Caco-2 (cell line): Measurements from ENCODE around the gene GALNT17. TPM values are rescaled to one million over a fixed set of nuclear protein-coding genes. Genes with fewer than 3 reads are reported as not detected.

Source experiments
- BruUV-seq: library from RNA; stranded (reverse); fragments of 400-500 nt; replicated peaks from 2 replicates; lab custom pipeline; 2021; lab: Mats Ljungman, UMichigan
- CTCF ChIA-PET: fragments of 300-600 bp; sonication (Branson Sonifier 250); formaldehyde crosslinking; loops from one replicate; lab custom pipeline; 2022; ENCODE audit warnings: antibody characterized with exemption; lab: Charles Lee
- POLR2A ChIA-PET: fragments of 300-600 bp; sonication (Branson Sonifier 250); formaldehyde crosslinking; loops from one replicate; lab custom pipeline; 2022; ENCODE audit warnings: antibody characterized with exemption; lab: Charles Lee
- DNase-seq, 2 experiments: peaks; one replicate each; pipeline versions ENCODE4 v3.0.0 to v3.0.0-alpha.2; 2020 to 2022
- H3K27me3 ChIP-seq: replicated peaks from 2 replicates; pipeline ENCODE4 v1.6.0; 2011; ENCODE audit warnings: low read length; ENCODE audit not compliant: control insufficient read depth, insufficient read depth
- H3K36me3 ChIP-seq: 2 replicates; pipeline ENCODE4 v1.5.1; 2011; ENCODE audit warnings: low read length; ENCODE audit not compliant: control insufficient read depth, insufficient read depth
- H3K4me1 ChIP-seq: fragments of 250-450 bp; sonication (Bioruptor Pico); 2 replicates; pipeline ENCODE4 v1.5.1; 2020; ENCODE audit warnings: mild to moderate bottlenecking
- H3K4me3 ChIP-seq: 2 replicates; pipeline ENCODE4 v1.5.1; 2011; ENCODE audit warnings: low read depth, mild to moderate bottlenecking, control low read depth, low read length
- H3K9me3 ChIP-seq: fragments of 250-450 bp; sonication (Bioruptor Pico); 2 replicates; pipeline ENCODE4 v1.5.1; 2020; ENCODE audit warnings: mild to moderate bottlenecking, moderate library complexity
- H3K27ac Mint-ChIP-seq: one replicate; pipeline ENCODE4 v1.8.0; 2022; ENCODE audit warnings: mixed read lengths; ENCODE audit not compliant: unreplicated experiment
- H3K27me3 Mint-ChIP-seq: one replicate; pipeline ENCODE4 v1.8.0; 2022; ENCODE audit warnings: mixed read lengths; ENCODE audit not compliant: insufficient read depth, unreplicated experiment
- H3K36me3 Mint-ChIP-seq: one replicate; pipeline ENCODE4 v1.8.0; 2022; ENCODE audit warnings: mild to moderate bottlenecking, mixed read lengths; ENCODE audit not compliant: insufficient read depth, unreplicated experiment
- H3K4me1 Mint-ChIP-seq: one replicate; pipeline ENCODE4 v1.8.0; 2022; ENCODE audit warnings: low read depth, mixed read lengths; ENCODE audit not compliant: unreplicated experiment
- H3K4me3 Mint-ChIP-seq: one replicate; pipeline ENCODE4 v1.8.0; 2022; ENCODE audit warnings: mild to moderate bottlenecking, moderate library complexity, mixed read lengths; ENCODE audit not compliant: unreplicated experiment
- H3K9me3 Mint-ChIP-seq: one replicate; pipeline ENCODE4 v1.8.0; 2022; ENCODE audit warnings: mixed read lengths; ENCODE audit not compliant: unreplicated experiment
- CTCF ChIP-seq, 2 experiments: fragments of 200-600 bp in 1 of 2; IDR thresholded peaks; 1 replicate in 1 of 2; 2 replicates in 1 of 2; pipeline versions ENCODE4 v1.5.1 to v1.8.0; 2011 to 2022; ENCODE audit warnings: antibody characterized with exemption in 1 of 2, control low read depth in 1 of 2, inconsistent platforms in 1 of 2, low read depth in 1 of 2, low read length in 1 of 2, mild to moderate bottlenecking in 1 of 2, moderate library complexity in 1 of 2; ENCODE audit not compliant: insufficient read depth in 1 of 2, severe bottlenecking in 1 of 2, unreplicated experiment in 1 of 2
- intact Hi-C: fragments of 100-400 bp; cut with micrococcal nuclease; formaldehyde crosslinking; loops from one replicate; pipeline ENCODE4 v1.10.0; 2022; ENCODE audit not compliant: unreplicated experiment
- total RNA-seq: library from RNA; stranded (reverse); gene quantifications from 2 replicates; pipeline ENCODE4 v1.2.3, GENCODE V29; 2022

Gene GALNT17
- total RNA-seq, 1 experiment from 2014 or later: not detected

GRCh38 chr7:71553306-71553705 lies 421.4 kb downstream of the GALNT17 start:
- intact Hi-C loops: no loop called here
- Histone ChIP-seq H3K9me3 (peaks cover 6% of the 10 kb centered on the region; the same call in 1 of the 2 replicates), H3K4me1 (no peaks in the 10 kb centered on the region), H3K4me3 (no peak overlapping the region), H3K36me3 (no peaks in the 10 kb centered on the region), H3K27me3 (no peaks in the 10 kb centered on the region)
- Mint-ChIP-seq H3K9me3 (peaks cover 11% of the 10 kb centered on the region), H3K27ac (no peak overlapping the region), H3K36me3 (no peaks in the 10 kb centered on the region), H3K27me3 (no peaks in the 10 kb centered on the region), H3K4me3 (no peak overlapping the region), H3K4me1 (no peaks in the 10 kb centered on the region)
- DNase-seq: no peak
- BruUV-seq: no TSS peak
- ChIA-PET CTCF (no interaction called here), POLR2A (no interaction called here)
- TF ChIP-seq CTCF (IDR thresholded peaks at IDR 0.05; ENCODE audit: insufficient read depth in 1 of 2, low read depth in 1 of 2, low read length in 1 of 2, severe bottlenecking in 1 of 2, unreplicated experiment in 1 of 2): no peak

- Mint-ChIP-seq H3K9me3 (peaks cover 8% of the 10 kb centered on the region), H3K36me3 (no peaks in the 10 kb centered on the region), H3K4me1 (no peaks in the 10 kb centered on the region), H3K27ac (no peak overlapping the region), H3K27me3 (no peaks in the 10 kb centered on the region), H3K4me3 (no peak overlapping the region)
- Histone ChIP-seq H3K27me3 (no peaks in the 10 kb centered on the region), H3K9me3 (peaks cover 5% of the 10 kb centered on the region; the same call in 1 of the 2 replicates), H3K4me3 (no peak overlapping the region), H3K36me3 (no peaks in the 10 kb centered on the region), H3K4me1 (no peaks in the 10 kb centered on the region)
- POLR2A ChIA-PET: no interaction called here
- CTCF ChIA-PET: no interaction called here
- intact Hi-C loops: no loop called here
- no peak for TF ChIP-seq CTCF (IDR thresholded peaks at IDR 0.05; ENCODE audit: insufficient read depth in 1 of 2, low read depth in 1 of 2, low read length in 1 of 2, severe bottlenecking in 1 of 2, unreplicated experiment in 1 of 2)
- BruUV-seq: no TSS peak
- DNase-seq: no peak
These were observed 423.8 kb downstream of the GALNT17 start for GRCh38 chr7:71555758-71556157.

- Mint-ChIP-seq H3K27me3 (no peaks in the 10 kb centered on the region), H3K9me3 (peaks cover 11% of the 10 kb centered on the region), H3K27ac (no peak overlapping the region), H3K36me3 (no peaks in the 10 kb centered on the region), H3K4me3 (no peak overlapping the region), H3K4me1 (no peaks in the 10 kb centered on the region)
- ChIA-PET CTCF (no interaction called here), POLR2A (no interaction called here)
- intact Hi-C loops: no loop called here
- TF ChIP-seq CTCF (IDR thresholded peaks at IDR 0.05; ENCODE audit: insufficient read depth in 1 of 2, low read depth in 1 of 2, low read length in 1 of 2, severe bottlenecking in 1 of 2, unreplicated experiment in 1 of 2): no peak
- Histone ChIP-seq H3K4me3 (no peak overlapping the region), H3K4me1 (no peaks in the 10 kb centered on the region), H3K27me3 (no peaks in the 10 kb centered on the region), H3K9me3 (no peaks in the 10 kb centered on the region), H3K36me3 (no peaks in the 10 kb centered on the region)
- no peak for DNase-seq
- no TSS peak for BruUV-seq
These were observed 427.1 kb downstream of the GALNT17 start for GRCh38 chr7:71558806-71559613.
